GM23338 (cell line): ENCODE results near the gene EXOC6B. TPM values are rescaled to one million over a fixed set of nuclear protein-coding genes. Genes with fewer than 3 reads are reported as not detected.

Experiments used
- ATAC-seq: fragments of 200-7000 bp; cut with Tn5 transposase; 3 replicates; pipeline ENCODE4 v1.9.1; 2020
- DNase-seq: peaks from one replicate; pipeline ENCODE4 v3.0.0-alpha.2; 2015; ENCODE audit warnings: low spot score
- H2AFZ ChIP-seq: fragments of 200-600 bp; sonication (generic); 2 replicates; pipeline ENCODE4 v1.8.0; 2016; ENCODE audit warnings: antibody characterized with exemption, mild to moderate bottlenecking, moderate library complexity
- H3F3A ChIP-seq: fragments of 200-600 bp; sonication (generic); replicated peaks from 2 replicates; pipeline ENCODE4 v1.8.0; 2017; ENCODE audit warnings: antibody characterized with exemption, mixed run types, low read depth
- H3K27ac ChIP-seq: fragments of 200-600 bp; sonication (generic); 2 replicates; pipeline ENCODE4 v1.6.1; 2016; ENCODE audit warnings: low read depth
- H3K27me3 ChIP-seq: fragments of 200-600 bp; sonication (generic); 2 replicates; pipeline ENCODE4 v1.8.0; 2016; ENCODE audit warnings: mild to moderate bottlenecking, mixed run types, moderate library complexity; ENCODE audit not compliant: insufficient read depth
- H3K36me3 ChIP-seq: fragments of 200-600 bp; sonication (generic); 2 replicates; pipeline ENCODE4 v1.8.0; 2016; ENCODE audit warnings: mild to moderate bottlenecking; ENCODE audit not compliant: insufficient read depth
- H3K4me1 ChIP-seq: fragments of 200-600 bp; sonication (generic); 2 replicates; pipeline ENCODE4 v1.8.0; 2016; ENCODE audit warnings: mild to moderate bottlenecking, moderate library complexity; ENCODE audit not compliant: insufficient read depth
- H3K4me2 ChIP-seq: fragments of 200-600 bp; sonication (generic); 2 replicates; pipeline ENCODE4 v1.7.1; 2017; ENCODE audit warnings: mixed run types
- H3K4me3 ChIP-seq: fragments of 200-600 bp; sonication (generic); 2 replicates; pipeline ENCODE4 v1.6.1; 2016; ENCODE audit warnings: mixed run types
- H3K79me2 ChIP-seq: fragments of 200-600 bp; sonication (generic); replicated peaks from 2 replicates; pipeline ENCODE4 v1.8.0; 2017; ENCODE audit warnings: mild to moderate bottlenecking; ENCODE audit not compliant: insufficient read depth
- H3K9me2 ChIP-seq: fragments of 200-600 bp; sonication (generic); 2 replicates; pipeline ENCODE4 v1.8.0; 2017; ENCODE audit not compliant: insufficient read depth
- H4K20me1 ChIP-seq: fragments of 200-600 bp; sonication (generic); replicated peaks from 2 replicates; pipeline ENCODE4 v1.8.0; 2017; ENCODE audit warnings: mild to moderate bottlenecking; ENCODE audit not compliant: insufficient read depth
- H3K27ac Mint-ChIP-seq: 2 replicates; pipeline ENCODE4 v1.8.0; 2020; ENCODE audit warnings: inconsistent platforms, mild to moderate bottlenecking, moderate library complexity, mixed read lengths
- H3K27me3 Mint-ChIP-seq: 3 replicates; pipeline ENCODE4 v1.8.0; 2022; ENCODE audit warnings: low read depth, mild to moderate bottlenecking, moderate library complexity, mixed read lengths, inconsistent platforms; ENCODE audit not compliant: insufficient read depth, poor library complexity
- H3K36me3 Mint-ChIP-seq: 3 replicates; pipeline ENCODE4 v1.8.0; 2021; ENCODE audit warnings: low read depth, mild to moderate bottlenecking, inconsistent platforms, moderate library complexity, mixed read lengths
- H3K4me1 Mint-ChIP-seq: 3 replicates; pipeline ENCODE4 v1.8.0; 2020; ENCODE audit warnings: mild to moderate bottlenecking, inconsistent platforms, mixed read lengths
- H3K4me3 Mint-ChIP-seq: 3 replicates; pipeline ENCODE4 v1.8.0; 2021; ENCODE audit warnings: moderate library complexity, mild to moderate bottlenecking, inconsistent platforms, mixed read lengths
- H3K9me3 Mint-ChIP-seq: 3 replicates; pipeline ENCODE4 v1.8.0; 2020; ENCODE audit warnings: moderate library complexity, mild to moderate bottlenecking, inconsistent platforms, mixed read lengths
- EZH2 ChIP-seq: fragments of 200-600 bp; sonication (generic); IDR thresholded peaks from one replicate; pipeline ENCODE4 v1.8.0; 2017; ENCODE audit warnings: antibody characterized with exemption, mild to moderate bottlenecking, low read depth; ENCODE audit not compliant: unreplicated experiment
- EZH2phosphoT487 ChIP-seq: fragments of 200-600 bp; sonication (generic); IDR thresholded peaks from one replicate; pipeline ENCODE4 v1.8.1; 2018; ENCODE audit warnings: antibody characterized with exemption; ENCODE audit not compliant: unreplicated experiment
- JUNB ChIP-seq: IDR thresholded peaks from one replicate; pipeline ENCODE4 v1.6.1; 2016; ENCODE audit warnings: antibody characterized with exemption; ENCODE audit not compliant: unreplicated experiment
- POLR2AphosphoS5 ChIP-seq: IDR thresholded peaks from 2 replicates; pipeline ENCODE4 v1.6.1; 2016; ENCODE audit warnings: antibody characterized with exemption, low read depth
- REST ChIP-seq: IDR thresholded peaks from one replicate; pipeline ENCODE4 v1.6.1; 2018; ENCODE audit warnings: antibody characterized with exemption; ENCODE audit not compliant: unreplicated experiment
- ZNF114 ChIP-seq: fragments of 250-450 bp; sonication (Bioruptor Pico); IDR thresholded peaks from 2 replicates; pipeline ENCODE4 v1.5.0; 2020; ENCODE audit warnings: mild to moderate bottlenecking, moderate library complexity
- ZNF331 ChIP-seq: fragments of 250-450 bp; sonication (Bioruptor Pico); IDR thresholded peaks from 2 replicates; pipeline ENCODE4 v1.5.0; 2020; ENCODE audit warnings: low read depth, mild to moderate bottlenecking, moderate library complexity
- ZNF462 ChIP-seq: fragments of 250-450 bp; sonication (Bioruptor Pico); IDR thresholded peaks from 2 replicates; pipeline ENCODE4 v1.5.0; 2020; ENCODE audit warnings: mild to moderate bottlenecking, moderate library complexity
- polyA plus RNA-seq: library from polyadenylated mRNA; unstranded; fragments of >200 nt; fragmentation: Nextera tagmentation; extraction: Ambion mirVana; gene quantifications from 2 replicates; pipeline ENCODE4 v1.2.1, GENCODE V29; 2016
- total RNA-seq: library from RNA; depleted of rRNA; stranded (reverse); fragments of >200 nt; shearing (Covaris generic); gene quantifications from 2 replicates; pipeline ENCODE4 v1.2.3, GENCODE V29; 2014

The EXOC6B gene
- total and polyA plus RNA-seq, 2 experiments from 2014 or later, result 7.2 to 45.9 TPM

GRCh38 chr2:72625366-72625765 lies 200.5 kb downstream of the EXOC6B start:
- Histone ChIP-seq H3K27ac (no peak overlapping the region), H3K9me2 (no peaks in the 10 kb centered on the region), H3K4me1 (peaks cover 10% of the 10 kb centered on the region), H3K4me2 (no peak overlapping the region), H3F3A (no peaks in the 10 kb centered on the region), H2AFZ (no peak overlapping the region), H3K27me3 (no peaks in the 10 kb centered on the region), H4K20me1 (no peaks in the 10 kb centered on the region; the same call in none of the 2 replicates), H3K79me2 (0 out of 2 replicates have a peak, but pooled peaks cover 3% of the 10 kb centered on the region), H3K4me3 (no peak overlapping the region), H3K36me3 (no peaks in the 10 kb centered on the region)
- H3K4me1 Mint-ChIP-seq, result peaks cover 12% of the 10 kb centered on the region; the same call in 2 of the 3 replicates
- H3K9me3 Mint-ChIP-seq, result no peaks in the 10 kb centered on the region
- TF ChIP-seq ZNF114 (CRISPR knock-in tag) (no peak), ZNF331 (CRISPR knock-in tag) (no peak), EZH2 (no peak), JUNB (no peak), EZH2phosphoT487 (no peak), REST (no peak), POLR2AphosphoS5 (no peak), ZNF462 (CRISPR knock-in tag) (no peak)
- no peaks in the 10 kb centered on the region for H3K36me3 Mint-ChIP-seq
- H3K4me3 Mint-ChIP-seq, result no peak overlapping the region
- ATAC-seq (no peak), DNase-seq (no peak)
- no peaks in the 10 kb centered on the region for H3K27me3 Mint-ChIP-seq
- H3K27ac Mint-ChIP-seq, result no peak overlapping the region
